K562 (cell line): ENCODE measurements around the gene PHYH. TPM values are rescaled to one million over a fixed set of nuclear protein-coding genes. Genes with fewer than 3 reads are reported as not detected.

Experiments
- ARID1B ChIP-seq: fragments of 450-650 bp; IDR thresholded peaks from 2 replicates; pipeline ENCODE4 v1.6.1; 2016; ENCODE audit warnings: antibody characterized with exemption, mild to moderate bottlenecking, inconsistent platforms
- ATF4 ChIP-seq: fragments of 450-650 bp; formaldehyde crosslinking; IDR thresholded peaks from 2 replicates; pipeline ENCODE4 v1.4.0; 2022; ENCODE audit warnings: mild to moderate bottlenecking, moderate library complexity
- CBX3 ChIP-seq, 2 experiments: IDR thresholded peaks; 1 replicate in 1 of 2; 2 replicates in 1 of 2; pipeline ENCODE4 v1.6.1; 2012; ENCODE audit warnings: inconsistent platforms in 2 of 2, low read length in 2 of 2, borderline replicate concordance in 1 of 2, control low read depth in 1 of 2
- CEBPG ChIP-seq, 3 experiments: fragments of 200-800 bp in 1 of 3; sonication (Bioruptor generic) in 1 of 3; sonication (generic) in 1 of 3; formaldehyde crosslinking in 1 of 3; IDR thresholded peaks in 2 of 3; conservative IDR thresholded peaks in 1 of 3; 2 replicates each; pipeline versions ENCODE4 v1.6.1 to v1.8.0; 2016 to 2022; ENCODE audit warnings: missing compliant biosample characterization in 2 of 3, missing genetic modification characterization in 2 of 3, mild to moderate bottlenecking in 1 of 3, missing genetic modification reagents in 1 of 3
- ELK3 ChIP-seq: fragments of 450-650 bp; formaldehyde crosslinking; IDR thresholded peaks from 2 replicates; pipeline ENCODE4 v1.4.0; 2020; ENCODE audit warnings: mild to moderate bottlenecking
- EZH2 ChIP-seq: IDR thresholded peaks from 2 replicates; pipeline ENCODE4 v1.6.1; 2012; ENCODE audit warnings: low read depth, mild to moderate bottlenecking, inconsistent platforms, low read length, borderline replicate concordance
- KLF10 ChIP-seq: fragments of 250-450 bp; sonication (Bioruptor Pico); IDR thresholded peaks from 2 replicates; pipeline ENCODE4 v1.6.1; 2021; ENCODE audit warnings: matching md5 sums
- NR2F6 ChIP-seq: fragments of 450-650 bp; formaldehyde crosslinking; IDR thresholded peaks from 2 replicates; pipeline ENCODE4 v1.4.0; 2020; ENCODE audit warnings: mild to moderate bottlenecking
- POLR3G ChIP-seq: IDR thresholded peaks from 2 replicates; pipeline ENCODE4 v1.6.1; 2011; ENCODE audit not compliant: insufficient read length, insufficient replicate concordance; ENCODE audit errors: extremely low read depth
- RBFOX2 ChIP-seq: fragments of 200-400 bp; formaldehyde crosslinking; IDR thresholded peaks from 2 replicates; pipeline ENCODE4 v1.6.1; 2017; ENCODE audit warnings: low read depth, mild to moderate bottlenecking, low read length, moderate library complexity
- RERE ChIP-seq: sonication (generic); formaldehyde crosslinking; IDR thresholded peaks from 2 replicates; pipeline ENCODE4 v1.8.0; 2023; ENCODE audit warnings: missing genetic modification reagents, mild to moderate bottlenecking, borderline replicate concordance
- RFX5 ChIP-seq: IDR thresholded peaks from 2 replicates; pipeline ENCODE4 v1.6.1; 2011; ENCODE audit warnings: low read depth, mild to moderate bottlenecking, improper control_type of control experiment, low read length
- RNF2 ChIP-seq: sonication (generic); IDR thresholded peaks from 2 replicates; pipeline ENCODE4 v1.6.1; 2016
- TFAP4 ChIP-seq: sonication (generic); formaldehyde crosslinking; IDR thresholded peaks from 2 replicates; pipeline ENCODE4 v1.8.0; 2022; ENCODE audit warnings: missing genetic modification reagents, mild to moderate bottlenecking, moderate library complexity, borderline replicate concordance
- TFE3 ChIP-seq: fragments of 450-650 bp; formaldehyde crosslinking; IDR thresholded peaks from 2 replicates; pipeline ENCODE4 v1.4.0; 2020; ENCODE audit warnings: mild to moderate bottlenecking, mixed read lengths
- TOE1 ChIP-seq, 2 experiments: fragments of 450-650 bp in 1 of 2; sonication (generic) in 1 of 2; formaldehyde crosslinking in 1 of 2; IDR thresholded peaks; 2 replicates each; pipeline versions ENCODE4 v1.7.1 to v1.8.0; 2016 to 2022; ENCODE audit warnings: borderline replicate concordance in 2 of 2, mild to moderate bottlenecking in 2 of 2, antibody characterized with exemption in 1 of 2, inconsistent platforms in 1 of 2, low read depth in 1 of 2, missing genetic modification reagents in 1 of 2, moderate library complexity in 1 of 2
- ZNF253 ChIP-seq: fragments of 250-450 bp; sonication (Bioruptor Pico); conservative IDR thresholded peaks from 2 replicates; pipeline ENCODE4 v1.6.1; 2021; ENCODE audit warnings: mild to moderate bottlenecking
- ZNF324 ChIP-seq: fragments of 250-450 bp; sonication (Bioruptor Pico); IDR thresholded peaks from 2 replicates; pipeline ENCODE4 v1.4.0; 2020; ENCODE audit warnings: mild to moderate bottlenecking
- polyA plus RNA-seq, 8 experiments: library from polyadenylated mRNA; depleted of rRNA in 4 of 8; stranded (reverse) in 5 of 8; unstranded in 3 of 8; fragments of >200 nt; fragmentation: Nextera tagmentation in 2 of 8; fragmentation: Illumina TruSeq in 1 of 8; extraction: Ambion mirVana in 2 of 8; extraction: Trizol in 1 of 8; gene quantifications; 2 replicates each; pipeline versions ENCODE4 v1.2.1 to v1.2.3, GENCODE V29; 2011 to 2014; ENCODE audit warnings: inconsistent platforms in 1 of 8, missing spikeins in 1 of 8
- total RNA-seq, 7 experiments: library from RNA; depleted of rRNA in 6 of 7; stranded (reverse); fragments of >200 nt in 6 of 7; fragmentation: Illumina TruSeq in 2 of 7; extraction: Trizol in 2 of 7; gene quantifications; 2 replicates each; pipeline versions ENCODE4 v1.2.1 to v1.2.3, GENCODE V29; 2011 to 2021; ENCODE audit warnings: low replicate concordance in 1 of 7

The PHYH gene
- total and polyA plus RNA-seq, 9 of the 15 experiments (the other 6 are each of a cell fraction or from before 2014, with no cell fraction given), result 3.8 to 6.9 (median 5.7) TPM

- no peak for TF ChIP-seq EZH2
- TF ChIP-seq ELK3 (CRISPR knock-in tag), result no peak
- no peak for TF ChIP-seq ATF4 (CRISPR knock-in tag)
- TF ChIP-seq ARID1B, result peak; percentile 90
- TF ChIP-seq RNF2, result peak; percentile 41; the same call in 1 of the 2 replicates
- no peak for TF ChIP-seq POLR3G
- no peak for TF ChIP-seq KLF10 (CRISPR knock-in tag)
- TF ChIP-seq ZNF253 (CRISPR knock-in tag), result no peak
- TF ChIP-seq CBX3 (IDR thresholded peaks at IDR 0.05; ENCODE audit: borderline replicate concordance in 1 of 2, low read length in 2 of 2), result peak in 1 of 2 experiments; percentile 12; a peak in 1 of 3 replicates
- TF ChIP-seq RERE (CRISPR knock-in tag), result no peak
- peak; percentile 74 for TF ChIP-seq TFAP4 (CRISPR knock-in tag)
- no peak for TF ChIP-seq ZNF324 (CRISPR knock-in tag)
- no peak for TF ChIP-seq RBFOX2
- TF ChIP-seq RFX5, result no peak
- TF ChIP-seq CEBPG (CRISPR knock-in tag; IDR thresholded peaks at IDR 0.05), result no peak
- no peak for TF ChIP-seq CEBPG (tag; conservative IDR thresholded peaks at IDR 0.05 in 1 of 2, IDR thresholded peaks at IDR 0.05 in 1 of 2)
- no peak for TF ChIP-seq NR2F6 (CRISPR knock-in tag)
- no peak for TF ChIP-seq TFE3 (CRISPR knock-in tag)
- no peak; the same call in 1 of the 2 replicates for TF ChIP-seq TOE1 (IDR thresholded peaks at IDR 0.05; ENCODE audit: borderline replicate concordance)
- no peak for TF ChIP-seq TOE1 (CRISPR knock-in tag; IDR thresholded peaks at IDR 0.05; ENCODE audit: borderline replicate concordance, low read depth)
Measured at GRCh38 chr10:13268841-13269240, 31.0 kb downstream of the PHYH start (continued).
